ENCODE measurements around the gene LRRN4CL.
"Not testable (repeated sequence)": the region's sequence is repeated elsewhere in the genome, so short reads cannot be mapped to it uniquely, and the experiment has no call there.

LRRN4CL gene

DNA sequence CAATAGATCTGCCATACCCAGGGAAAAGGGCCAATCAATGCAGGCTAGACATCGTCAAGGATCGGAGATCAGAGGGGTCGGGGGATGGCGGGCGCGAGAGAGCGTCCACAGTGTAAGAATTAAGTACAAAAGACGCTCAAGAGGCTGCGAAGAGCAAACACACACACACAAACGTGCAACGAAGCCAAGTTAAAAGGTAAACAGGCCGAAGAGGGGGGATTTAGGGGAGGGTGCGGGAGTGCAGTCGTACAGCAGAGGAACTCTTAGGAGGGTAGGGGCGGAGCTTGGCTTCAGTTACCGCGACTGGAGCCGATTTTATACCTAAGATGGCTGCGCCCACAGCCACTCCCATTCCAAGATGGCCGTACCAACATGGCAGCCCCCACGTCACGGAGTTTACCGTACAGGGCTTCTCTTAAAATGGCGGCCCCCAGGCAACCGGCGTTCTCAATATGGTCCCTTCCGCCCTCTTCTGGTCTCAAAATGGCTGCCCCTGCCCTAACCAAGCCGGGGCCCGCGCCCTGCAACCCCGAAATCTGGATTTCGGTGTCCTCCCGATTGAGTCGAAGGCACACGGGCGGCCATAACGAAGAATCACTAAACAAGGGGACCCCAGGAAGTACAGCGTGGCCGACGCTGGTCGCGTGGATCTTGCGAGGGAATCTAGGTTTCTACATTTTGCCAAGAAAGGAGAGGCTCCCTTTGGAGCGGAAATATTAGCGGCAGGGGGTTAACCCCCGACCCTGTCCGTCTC, 20.1 kb upstream of the LRRN4CL start:
- peak; percentile 94 for DNase-seq (ENCODE audit: low read depth)

- peak; percentile 34 for DNase-seq (ENCODE audit: low read depth)
These were observed 19.5 kb upstream of the LRRN4CL start for GRCh38 chr11:62708793-62709192.

DNA sequence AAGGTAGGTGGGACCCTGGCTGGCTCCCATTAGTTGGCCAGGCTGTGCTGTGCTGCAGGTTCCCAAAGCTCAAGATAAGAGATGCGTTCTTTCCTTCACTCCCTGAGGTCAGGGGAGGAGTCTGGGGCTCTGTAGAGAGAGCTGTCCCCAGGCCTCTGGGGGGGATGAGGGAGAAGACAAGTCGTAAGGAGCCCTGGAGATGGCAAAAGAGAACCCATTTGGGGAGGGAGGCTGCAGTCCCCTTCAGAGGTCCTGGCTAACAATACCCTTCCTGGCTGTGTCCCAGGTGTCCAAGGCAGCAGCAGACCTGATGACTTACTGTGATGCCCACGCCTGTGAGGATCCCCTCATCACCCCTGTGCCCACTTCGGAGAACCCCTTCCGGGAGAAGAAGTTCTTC, 19.1 kb upstream of the LRRN4CL start:
- DNase-seq (ENCODE audit: low read depth) = no peak

- DNase-seq (ENCODE audit: low read depth) = no peak
These were observed 18.0 kb upstream of the LRRN4CL start, which contains the start of the genes BSCL2 and GNG3 for GRCh38 chr11:62707277-62707861. BSCL2 (minus strand) TSS chr11:62707424; CDS start chr11:62707195, 229 bp downstream. GNG3 (plus strand) TSS chr11:62707676; CDS start chr11:62708296, 620 bp downstream.

- no peak for DNase-seq (ENCODE audit: low read depth)
These were observed 17.5 kb upstream of the LRRN4CL start for GRCh38 chr11:62706850-62707247.

DNA sequence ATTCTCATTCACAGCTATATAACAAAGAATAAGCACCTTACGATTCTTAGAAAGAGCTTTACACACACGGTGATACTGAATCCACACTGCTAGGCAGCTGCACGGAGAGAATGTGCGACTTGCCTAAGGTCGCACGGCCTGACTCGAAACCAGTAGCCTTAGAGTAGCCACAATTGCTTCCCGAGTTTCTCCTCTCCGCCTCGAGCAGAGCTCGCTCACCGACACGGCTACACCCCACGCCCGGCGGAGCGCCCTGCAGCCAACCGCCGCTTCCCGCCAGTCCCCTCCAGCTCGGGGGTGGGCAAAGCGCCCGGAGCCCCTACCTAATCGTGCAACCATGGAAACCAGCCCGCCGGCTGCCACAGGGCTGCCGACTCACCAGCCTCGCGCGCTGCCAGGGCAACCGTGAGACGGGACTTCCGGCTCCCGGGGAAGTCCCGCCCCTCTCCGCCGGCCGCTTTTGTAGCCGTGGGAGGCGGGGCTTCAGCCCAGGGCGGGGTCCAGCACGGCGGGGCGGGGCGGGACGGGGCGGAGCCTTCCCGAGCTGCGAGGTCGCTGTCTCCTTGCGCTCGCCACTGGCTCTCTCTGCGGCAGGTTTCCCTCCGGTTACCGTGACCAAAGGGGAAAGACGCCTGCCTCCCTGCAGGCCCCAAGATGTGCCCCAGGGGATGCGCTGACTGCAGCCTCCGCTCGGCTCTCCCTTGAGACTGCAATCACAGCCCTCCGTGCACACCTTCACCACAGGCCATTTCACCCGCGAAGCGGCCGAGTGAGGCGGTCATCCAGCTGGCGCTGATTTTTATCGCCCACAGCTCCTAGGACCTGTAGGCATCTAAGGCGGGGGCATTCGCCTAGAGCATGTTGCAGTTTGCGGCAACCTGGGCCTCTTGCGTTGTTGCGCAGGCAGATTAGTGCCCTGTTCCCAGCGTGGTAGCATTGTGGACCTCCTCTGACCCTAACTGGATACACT, 16.8 kb upstream of the LRRN4CL start:
- peak; percentile 92 for DNase-seq (ENCODE audit: low read depth)

- no peak for DNase-seq (ENCODE audit: low read depth)
These were observed 16.1 kb upstream of the LRRN4CL start for GRCh38 chr11:62705413-62705812.

DNA sequence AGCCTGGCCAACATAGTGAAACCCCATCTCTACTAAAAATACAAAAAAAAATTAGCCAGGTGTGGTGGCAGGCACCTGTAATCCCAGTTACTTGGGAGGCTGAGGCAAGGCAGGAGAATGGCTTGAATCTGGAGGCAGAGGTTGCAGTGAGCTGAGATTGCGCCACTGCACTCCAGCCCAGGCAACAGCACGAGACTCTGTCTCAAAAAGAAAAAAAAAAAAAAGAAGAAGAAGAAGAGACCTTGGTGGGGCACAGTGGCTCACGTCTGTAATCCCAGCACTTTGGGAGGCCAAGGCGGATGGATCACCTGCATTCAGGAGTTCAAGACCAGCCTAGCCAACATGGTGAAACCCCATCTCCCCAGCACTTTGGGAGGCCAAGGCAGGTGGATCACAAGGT, 14.6 kb upstream of the LRRN4CL start:
- DNase-seq (ENCODE audit: low read depth) = not testable (repeated sequence)

DNA sequence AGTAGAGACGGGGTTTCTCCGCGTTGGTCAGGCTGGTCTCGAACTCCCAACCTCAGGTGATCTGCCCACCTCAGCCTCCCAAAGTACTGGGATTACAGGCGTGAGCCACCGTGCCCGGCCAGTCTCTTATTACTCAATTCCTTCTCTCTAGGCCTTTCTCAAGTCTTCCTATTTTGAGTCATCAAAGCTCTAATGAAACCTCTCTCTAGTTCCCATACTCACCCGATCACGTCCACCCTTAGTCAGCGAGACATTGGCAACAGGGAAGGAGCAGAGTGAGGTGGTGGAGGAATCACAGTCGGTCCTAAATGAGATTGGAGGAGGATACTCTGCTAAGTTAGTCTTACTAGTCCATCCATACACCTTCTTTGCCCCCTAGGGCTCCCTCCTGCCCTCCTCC, 12.9 kb upstream of the LRRN4CL start:
- DNase-seq (ENCODE audit: low read depth) = no peak

DNA sequence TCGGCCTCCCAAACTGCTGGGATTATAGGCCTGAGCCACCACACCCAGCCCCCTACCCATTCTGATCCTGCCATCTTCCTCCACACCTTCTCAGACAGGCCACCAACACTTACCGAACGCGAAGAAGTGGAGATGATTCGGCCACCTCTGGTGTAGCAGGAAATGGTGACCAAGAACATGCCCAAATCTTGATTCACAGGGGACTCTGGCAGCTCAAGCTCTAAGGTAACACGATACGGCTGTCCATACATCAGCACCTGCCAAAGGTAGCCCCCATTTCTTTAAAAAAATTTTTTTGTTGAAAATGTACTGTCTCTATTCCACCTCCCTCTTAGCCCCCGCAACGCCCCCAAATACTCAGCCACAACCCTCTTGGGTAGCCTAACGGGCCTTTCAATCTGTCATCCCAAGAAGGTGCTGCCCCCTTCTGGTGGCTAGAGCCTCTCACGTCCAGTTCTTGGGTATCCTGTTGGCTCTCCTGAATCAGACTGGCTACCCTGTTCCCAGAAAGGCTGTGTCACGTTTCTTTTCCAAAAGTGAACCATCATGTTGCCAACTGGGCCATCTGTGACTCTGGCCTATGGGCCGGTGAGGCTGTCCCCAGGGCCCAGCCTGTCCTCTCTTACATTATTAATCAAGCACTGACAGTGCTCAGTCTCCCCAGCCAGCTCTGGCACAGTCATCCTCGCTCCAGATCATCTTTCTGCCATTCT, 5.3 kb upstream of the LRRN4CL start:
- DNase-seq (ENCODE audit: low read depth) = peak; percentile 52

GRCh38 chr11:62693624-62694023, 4.3 kb upstream of the LRRN4CL start:
- DNase-seq (ENCODE audit: low read depth) = not testable (repeated sequence)

DNA sequence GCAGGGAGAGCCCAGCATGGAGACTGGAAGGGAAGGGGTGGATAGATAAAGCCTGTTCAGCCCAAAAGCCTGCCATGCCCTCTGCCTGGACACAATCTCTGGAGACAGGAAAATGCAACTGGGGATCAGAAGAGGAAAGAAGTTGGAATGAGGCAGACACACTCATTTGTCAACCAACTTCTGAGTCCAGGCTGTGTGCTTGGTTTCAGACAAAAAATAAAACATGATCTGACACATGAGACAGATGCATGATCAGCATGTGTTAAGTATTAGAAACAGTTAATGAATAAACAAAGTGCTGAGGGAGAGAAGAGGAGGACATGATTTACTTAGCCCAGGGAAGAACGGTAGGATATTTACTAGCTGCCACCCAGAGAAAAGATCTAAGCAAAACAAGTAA, 839 bp downstream of the LRRN4CL start:
- no peak for DNase-seq (ENCODE audit: low read depth)

- no peak for DNase-seq (ENCODE audit: low read depth)
These were observed 1.6 kb downstream of the LRRN4CL start for GRCh38 chr11:62687508-62688396.

- no peak for DNase-seq (ENCODE audit: low read depth)
These were observed 6.8 kb downstream of the LRRN4CL start for GRCh38 chr11:62682518-62682917.

- DNase-seq (ENCODE audit: low read depth) = no peak
These were observed 8.5 kb downstream of the LRRN4CL start for GRCh38 chr11:62680825-62681240.

GRCh38 chr11:62678770-62679696, 10.3 kb downstream of the LRRN4CL start, which contains the start of gene UBXN1:
UBXN1 (minus strand) TSS chr11:62679073; CDS start chr11:62678923, 150 bp downstream.
- DNase-seq (ENCODE audit: low read depth) = peak; percentile 72

GRCh38 chr11:62678433-62678769, 10.9 kb downstream of the LRRN4CL start:
- no peak for DNase-seq (ENCODE audit: low read depth)

DNA sequence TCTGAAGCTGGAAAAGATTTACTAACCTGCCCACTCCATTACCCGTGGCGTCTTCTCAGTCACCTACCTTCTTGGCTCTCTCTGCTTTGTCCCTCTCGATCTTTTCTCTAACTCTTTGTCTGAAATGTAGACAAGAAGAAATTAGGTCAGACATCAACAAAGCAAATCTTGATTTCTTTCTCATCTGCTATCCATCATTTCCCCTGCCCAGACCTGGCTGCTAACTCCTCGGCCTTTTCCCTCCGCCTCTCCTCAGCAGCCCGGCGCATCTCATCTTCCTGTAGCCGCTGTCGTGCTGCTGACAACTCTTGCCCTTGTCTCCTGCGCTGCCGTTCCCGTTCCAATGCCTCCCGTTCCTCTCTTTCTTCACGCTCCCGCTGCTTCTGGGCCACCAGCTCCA, 11.6 kb downstream of the LRRN4CL start:
- DNase-seq (ENCODE audit: low read depth) = no peak

GRCh38 chr11:62677156-62677555, 12.2 kb downstream of the LRRN4CL start:
- DNase-seq (ENCODE audit: low read depth) = no peak

DNA sequence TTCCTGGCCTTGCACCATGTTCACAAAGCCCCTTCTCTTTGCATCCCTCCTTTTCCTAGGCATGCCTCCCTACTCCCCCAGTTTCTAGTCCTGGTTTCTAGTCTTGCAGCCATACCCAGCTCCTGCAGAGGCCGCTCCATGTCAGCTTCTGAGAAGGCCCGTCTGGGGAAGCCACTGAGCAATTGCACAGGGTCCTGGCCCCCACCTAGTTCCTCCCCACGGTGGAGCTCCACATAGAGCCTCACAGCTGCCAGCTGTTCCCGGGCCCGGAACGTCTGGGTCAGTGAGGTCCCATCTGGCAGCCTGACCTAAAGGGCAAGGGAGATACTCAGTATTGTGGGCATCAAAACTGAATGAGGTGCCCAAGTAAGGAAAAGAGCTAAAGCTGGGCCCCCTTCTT, 12.6 kb downstream of the LRRN4CL start:
- DNase-seq (ENCODE audit: low read depth) = no peak
